HG03558 (cell line): Measurements from ENCODE around the gene ALPP.

Experiments
- ATAC-seq: cut with Tn5 transposase; IDR thresholded peaks from one replicate; pipeline ENCODE4 v1.9.1; 2021; ENCODE audit warnings: moderate number of reproducible peaks; ENCODE audit not compliant: unreplicated experiment; ENCODE audit errors: extremely low read depth

The ALPP gene

DNA sequence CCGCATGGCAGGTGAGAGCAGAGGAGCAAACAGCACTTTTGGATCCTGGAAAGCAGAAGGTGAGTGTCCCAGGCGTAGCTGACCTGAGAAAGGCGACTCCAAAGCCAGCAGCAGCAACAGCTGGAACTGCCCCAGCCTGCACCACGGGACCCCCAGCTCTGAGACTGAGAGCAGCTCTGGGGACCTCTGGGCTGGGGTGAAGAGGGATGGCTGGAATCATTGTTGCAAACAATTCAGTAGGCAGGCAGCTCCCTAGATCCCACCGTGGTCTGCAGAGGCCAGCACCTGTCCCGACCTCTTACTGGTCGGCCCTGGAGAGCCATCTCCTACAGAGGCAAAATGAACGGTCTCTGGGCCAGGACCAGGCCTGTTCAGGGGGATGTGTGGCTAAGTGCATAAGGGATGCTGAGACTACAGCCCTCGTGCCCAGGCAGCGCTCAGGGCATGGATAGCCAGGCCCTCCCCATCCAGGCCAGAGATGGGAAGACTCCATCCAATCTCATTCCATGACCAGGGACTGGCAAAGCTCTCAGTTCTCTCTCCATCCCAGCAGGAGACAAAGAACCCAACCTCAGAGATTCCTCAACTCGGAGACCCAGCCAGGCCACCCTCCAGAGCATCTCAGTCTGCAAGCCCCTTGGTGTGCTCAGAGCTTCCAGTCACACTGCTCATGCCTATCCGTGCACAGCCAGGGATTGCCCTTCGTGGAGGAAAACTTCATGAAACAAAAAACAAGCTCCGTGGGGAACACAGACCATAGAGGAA is 38.2 kb upstream of the ALPP start:
- no peak for ATAC-seq

- no peak for ATAC-seq
These were observed 37.4 kb upstream of the ALPP start for GRCh38 chr2:232341061-232341738.

- no peak for ATAC-seq
These were observed 36.8 kb upstream of the ALPP start for GRCh38 chr2:232341739-232342126.

DNA sequence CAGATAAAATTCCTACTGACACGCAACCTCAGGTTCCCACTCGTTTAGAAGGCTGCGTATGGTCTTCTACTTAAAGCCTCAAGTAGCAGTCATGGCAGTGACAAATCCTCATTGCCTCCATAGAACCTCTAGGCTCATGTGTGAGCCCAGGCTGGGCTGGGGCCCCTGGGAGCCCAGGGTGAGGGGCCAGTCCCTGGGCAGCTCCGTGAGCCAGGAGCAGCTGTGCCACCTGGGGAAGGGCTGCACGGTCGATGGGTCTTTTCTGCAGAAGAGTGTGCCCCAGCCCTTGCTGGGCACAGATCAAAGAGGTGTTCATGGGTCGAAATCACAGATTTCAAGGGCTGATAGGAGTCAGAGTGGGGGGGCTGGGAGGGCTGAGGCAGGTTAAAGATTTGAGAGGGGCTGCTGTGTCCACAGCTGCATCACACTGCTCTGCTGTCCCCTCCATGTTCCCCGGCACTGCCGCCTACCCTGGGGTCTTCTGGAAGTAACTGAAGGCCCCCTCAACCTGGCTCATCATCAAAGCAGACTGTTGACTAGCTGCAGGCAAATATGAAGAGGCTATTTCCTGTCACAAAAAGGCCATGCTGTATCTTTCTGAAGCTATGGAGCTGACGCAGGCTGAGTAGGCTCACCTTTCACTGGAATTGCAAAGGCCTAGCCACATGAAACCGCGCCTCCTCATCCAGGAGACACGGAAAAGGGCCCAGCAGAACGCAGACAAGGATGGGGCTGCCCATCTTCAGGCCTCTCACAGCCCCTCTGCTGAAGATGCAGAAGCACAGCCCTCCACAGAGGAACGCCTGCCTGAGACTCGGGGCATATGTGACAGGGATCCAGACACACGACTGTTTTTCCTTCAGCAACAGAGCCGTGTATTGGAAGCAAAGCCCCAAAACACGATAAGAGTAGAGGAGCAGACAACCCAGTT is 35.7 kb upstream of the ALPP start:
- ATAC-seq = no peak

DNA sequence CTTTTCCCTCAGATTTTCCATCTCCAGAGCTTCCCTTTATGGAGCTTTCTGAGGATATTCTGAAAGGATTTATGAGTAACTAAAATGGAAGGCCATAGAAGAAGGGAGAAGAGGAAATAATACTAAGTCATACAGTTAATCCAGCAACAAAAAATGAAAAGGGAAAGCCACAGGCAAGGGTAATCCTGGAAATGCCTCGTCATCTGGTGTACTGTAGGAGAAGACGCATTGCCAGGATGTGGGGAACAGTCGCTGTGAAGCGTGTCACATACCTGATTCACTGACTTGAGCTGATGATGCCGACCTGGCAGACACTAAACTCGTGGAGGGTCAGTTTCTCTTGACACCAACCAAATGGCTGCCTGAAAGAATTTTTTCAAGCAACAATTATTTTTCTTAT is 34.7 kb upstream of the ALPP start:
- no peak for ATAC-seq

- no peak for ATAC-seq
These were observed 33.3 kb upstream of the ALPP start for GRCh38 chr2:232345251-232345650.

- ATAC-seq = no peak
These were observed 31.2 kb upstream of the ALPP start for GRCh38 chr2:232347369-232347768.

GRCh38 chr2:232348936-232349335 is 29.6 kb upstream of the ALPP start:
- ATAC-seq = no peak

GRCh38 chr2:232349546-232349945 is 29.0 kb upstream of the ALPP start:
- ATAC-seq = no peak

- ATAC-seq = no peak
These were observed 28.5 kb upstream of the ALPP start for GRCh38 chr2:232349946-232350635.

DNA sequence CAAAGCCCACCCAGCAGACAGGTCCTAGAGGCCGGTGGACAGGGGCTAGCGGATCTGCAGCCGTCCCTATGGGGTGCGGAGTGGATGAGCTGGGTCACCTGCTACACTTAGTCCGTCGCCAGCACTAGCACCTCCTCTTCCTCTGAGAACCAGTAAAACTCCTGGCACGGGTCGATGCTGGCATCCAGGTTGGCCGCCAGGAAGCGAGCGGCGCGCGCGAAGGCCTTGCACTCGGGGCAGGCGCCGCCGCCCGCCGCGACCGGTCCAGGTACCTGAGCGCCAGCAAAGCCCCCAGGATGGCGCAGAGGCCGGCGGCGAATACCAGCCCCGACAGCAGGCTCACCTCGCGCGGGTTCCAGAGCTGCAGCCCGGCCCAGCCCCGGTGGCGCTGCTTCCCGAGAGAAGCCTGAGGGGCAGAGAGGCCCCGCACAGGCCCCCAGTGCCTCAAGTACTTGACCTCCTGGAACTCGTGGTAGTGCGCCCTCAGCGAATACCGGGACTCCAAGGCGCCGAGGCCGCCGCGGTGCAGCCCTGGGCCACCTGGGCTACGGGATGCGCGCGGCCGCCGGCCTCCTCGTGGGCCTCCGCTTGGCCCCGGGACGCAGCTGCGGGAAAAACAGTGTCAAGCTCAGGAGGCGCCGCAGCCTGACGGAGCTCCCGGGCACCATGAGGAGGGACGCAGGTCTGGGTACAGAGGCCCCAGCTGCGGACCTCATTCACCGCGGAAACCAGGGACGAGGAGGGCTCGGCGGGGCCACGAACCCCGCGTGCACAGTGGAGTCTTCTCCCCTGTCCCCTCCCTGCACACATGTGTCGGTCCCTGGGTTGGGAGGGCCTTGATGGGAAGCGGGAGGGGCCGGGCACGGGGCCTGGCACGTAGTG is 27.5 kb upstream of the ALPP start:
- ATAC-seq = no peak

- no peak for ATAC-seq
These were observed 26.7 kb upstream of the ALPP start for GRCh38 chr2:232351686-232352510.

DNA sequence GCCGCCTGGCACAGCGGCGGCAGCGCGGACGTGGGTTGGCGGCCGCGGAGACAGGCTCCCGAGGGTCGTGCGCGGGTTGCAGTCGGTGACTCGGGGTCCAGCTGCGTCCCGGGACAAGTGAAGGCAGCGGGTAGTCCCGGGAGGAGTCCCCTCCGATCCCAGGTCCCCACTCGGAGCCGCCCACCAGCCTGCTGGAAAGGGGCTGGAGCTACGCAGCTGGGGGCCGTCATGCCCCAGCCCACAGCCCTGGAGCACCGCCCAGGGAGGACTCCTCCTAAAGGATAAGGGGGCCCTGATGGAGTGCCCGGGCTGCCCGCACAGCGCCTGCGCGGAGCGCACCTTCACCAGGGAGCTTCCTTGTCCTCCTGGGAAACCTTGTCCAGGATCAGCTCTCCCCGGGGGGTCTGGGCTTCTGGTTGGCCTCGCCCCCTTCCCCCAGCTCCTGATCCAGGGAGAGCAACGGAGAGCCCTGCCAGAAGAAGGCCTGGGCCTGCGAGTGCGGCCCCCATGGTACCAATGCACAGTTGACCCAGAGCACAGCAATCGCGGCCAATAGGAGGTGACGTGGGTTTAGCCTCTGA is 25.9 kb upstream of the ALPP start:
- ATAC-seq = no peak

- ATAC-seq = no peak
These were observed 25.5 kb upstream of the ALPP start for GRCh38 chr2:232353096-232353495.

- no peak for ATAC-seq
These were observed 24.9 kb upstream of the ALPP start for GRCh38 chr2:232353660-232354059.

DNA sequence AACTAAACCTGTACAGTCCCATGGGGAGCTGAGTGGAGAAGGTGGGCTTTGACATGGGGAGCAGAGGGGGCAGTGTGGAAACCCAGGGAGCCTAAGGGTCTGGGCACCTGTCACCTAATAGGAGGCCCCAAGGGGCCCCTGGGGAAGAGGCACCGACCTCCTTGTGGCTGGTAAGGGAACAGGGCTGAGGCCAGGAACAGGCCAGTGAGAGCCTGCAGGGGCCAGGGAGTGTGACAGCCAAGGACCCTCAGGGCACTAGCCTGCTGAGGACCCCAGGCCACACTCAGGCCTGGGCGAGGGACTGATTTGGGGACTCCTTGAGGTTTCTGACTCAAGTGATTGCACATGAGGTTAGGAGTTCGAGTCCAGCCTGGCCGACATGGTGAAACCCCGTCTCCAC is 24.5 kb upstream of the ALPP start:
- ATAC-seq = no peak

- no peak for ATAC-seq
These were observed 16.9 kb upstream of the ALPP start for GRCh38 chr2:232361646-232362045.

DNA sequence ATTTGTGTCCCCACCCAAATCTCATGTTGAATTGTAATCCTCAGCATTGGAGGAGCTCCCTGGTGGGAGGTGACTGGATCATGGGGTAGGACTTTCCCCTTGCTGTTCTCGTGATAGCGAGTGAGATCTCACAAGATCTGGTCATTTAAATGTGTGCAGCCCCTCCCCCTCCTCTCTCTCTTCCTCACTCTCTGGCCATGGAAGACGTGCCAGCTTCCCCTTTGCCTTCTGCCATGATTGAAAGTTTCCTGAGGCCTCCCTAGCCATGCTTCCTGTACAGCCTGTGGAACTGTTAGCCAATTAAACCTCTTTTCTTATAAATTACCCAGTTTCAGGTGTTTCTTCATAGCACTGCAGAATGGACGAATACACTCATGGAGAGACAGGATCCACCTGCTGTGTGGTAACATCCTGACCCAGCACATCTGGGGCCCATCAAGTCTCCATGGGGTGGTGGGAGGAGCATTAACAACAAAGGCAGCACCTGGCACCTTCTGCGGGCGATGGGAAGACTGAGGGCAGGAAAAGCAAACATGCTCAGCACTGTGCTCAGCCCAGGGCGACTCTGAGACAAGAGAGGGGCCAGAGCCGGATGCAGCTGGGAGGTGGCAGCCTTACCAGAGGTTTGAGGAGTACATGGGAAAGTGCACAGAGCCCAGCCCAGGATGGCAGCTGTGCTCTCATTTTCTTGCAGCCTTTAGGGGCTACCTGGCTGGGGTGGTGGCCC is 16.2 kb upstream of the ALPP start:
- ATAC-seq = no peak
